Osteocyte (in vitro differentiated cells): ENCODE results near the gene SPATA31D4. TPM values are rescaled to one million over a fixed set of nuclear protein-coding genes. Genes with fewer than 3 reads are reported as not detected.
"Not testable (repeated sequence)": the region's sequence is repeated elsewhere in the genome, so short reads cannot be mapped to it uniquely, and the experiment has no call there.

Experiments used
- DNase-seq: peaks from one replicate; pipeline ENCODE4 v3.0.0; 2021; ENCODE audit warnings: mixed read lengths; ENCODE audit not compliant: unreplicated experiment; ENCODE audit errors: extremely low spot score
- H3K27ac Mint-ChIP-seq: one replicate; pipeline ENCODE4 v1.8.0; 2021; ENCODE audit warnings: mild to moderate bottlenecking, mixed read lengths; ENCODE audit not compliant: unreplicated experiment
- H3K27me3 Mint-ChIP-seq: one replicate; pipeline ENCODE4 v1.8.0; 2021; ENCODE audit warnings: mixed read lengths; ENCODE audit not compliant: unreplicated experiment
- H3K36me3 Mint-ChIP-seq: one replicate; pipeline ENCODE4 v1.8.0; 2021; ENCODE audit warnings: mixed read lengths; ENCODE audit not compliant: unreplicated experiment
- H3K4me1 Mint-ChIP-seq: one replicate; pipeline ENCODE4 v1.8.0; 2021; ENCODE audit warnings: mixed read lengths; ENCODE audit not compliant: unreplicated experiment
- H3K4me3 Mint-ChIP-seq: one replicate; pipeline ENCODE4 v1.8.0; 2021; ENCODE audit warnings: mild to moderate bottlenecking, moderate library complexity, mixed read lengths; ENCODE audit not compliant: unreplicated experiment
- H3K9me3 Mint-ChIP-seq: one replicate; pipeline ENCODE4 v1.8.0; 2021; ENCODE audit warnings: mixed read lengths; ENCODE audit not compliant: unreplicated experiment
- CTCF ChIP-seq: fragments of 200-600 bp; sonication (generic); IDR thresholded peaks from 2 replicates; pipeline ENCODE4 v1.5.0; 2021; ENCODE audit warnings: antibody characterized with exemption, mild to moderate bottlenecking, moderate library complexity
- total RNA-seq: library from RNA; stranded (reverse); gene quantifications from 2 replicates; pipeline ENCODE4 v1.2.1, GENCODE V29; 2021

SPATA31D4 gene
- total RNA-seq, 1 donor from 2014 or later, result not detected

GRCh38 chr9:81902196-81902595, 26.0 kb upstream of the SPATA31D4 start:
- H3K9me3 Mint-ChIP-seq, result peaks cover 4% of the 10 kb centered on the region
- H3K4me3 Mint-ChIP-seq, result no peak overlapping the region
- H3K36me3 Mint-ChIP-seq, result no peaks in the 10 kb centered on the region
- H3K27me3 Mint-ChIP-seq, result no peaks in the 10 kb centered on the region
- no peak for DNase-seq
- H3K27ac Mint-ChIP-seq, result no peak overlapping the region
- H3K4me1 Mint-ChIP-seq, result peaks cover 13% of the 10 kb centered on the region
- no peak for TF ChIP-seq CTCF

DNA sequence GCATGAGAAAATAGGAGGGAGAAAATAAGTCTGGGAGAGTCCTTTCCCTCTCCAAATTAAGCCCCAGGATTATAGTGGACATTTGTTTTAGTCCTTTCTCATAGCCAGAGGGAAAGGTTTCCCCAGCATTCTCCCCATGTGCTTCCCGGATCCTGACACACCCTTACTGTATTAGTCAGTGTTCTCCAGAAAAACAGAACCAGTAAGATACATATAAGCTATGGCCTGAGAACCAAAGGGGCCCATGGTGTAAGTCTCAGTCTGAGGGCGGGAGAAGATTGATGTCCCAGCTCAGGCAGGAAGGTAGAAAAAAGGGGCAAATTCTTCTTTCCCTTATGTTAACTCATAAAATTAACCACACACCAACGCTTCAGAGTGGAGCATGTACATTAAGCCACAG, 25.6 kb upstream of the SPATA31D4 start:
- Mint-ChIP-seq H3K4me3 (no peak overlapping the region), H3K27ac (no peak overlapping the region), H3K4me1 (peaks cover 13% of the 10 kb centered on the region), H3K36me3 (no peaks in the 10 kb centered on the region), H3K9me3 (peaks cover 4% of the 10 kb centered on the region), H3K27me3 (no peaks in the 10 kb centered on the region)
- TF ChIP-seq CTCF, result no peak
- no peak for DNase-seq

DNA sequence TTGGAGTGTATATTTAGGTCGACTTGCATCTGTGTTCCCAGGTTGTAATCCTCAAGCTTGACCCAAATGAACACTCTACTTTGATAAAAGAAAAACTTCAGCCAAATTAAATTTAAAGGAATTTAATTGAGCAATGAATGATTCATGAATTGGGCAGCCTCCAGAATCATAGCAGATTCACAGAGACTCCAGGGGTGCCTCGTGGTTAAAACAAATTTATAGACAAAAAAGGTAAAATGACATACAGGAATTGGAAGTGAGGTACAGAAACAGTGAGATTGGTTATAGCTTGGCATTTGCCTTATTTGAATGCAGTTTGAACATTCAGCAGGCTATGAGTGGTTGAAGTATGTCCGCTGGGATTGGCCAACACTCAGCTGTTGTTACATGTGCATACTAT, 21.6 kb upstream of the SPATA31D4 start:
- Mint-ChIP-seq H3K36me3 (no peaks in the 10 kb centered on the region), H3K4me3 (no peak overlapping the region), H3K9me3 (peaks cover 4% of the 10 kb centered on the region), H3K4me1 (peaks cover 9% of the 10 kb centered on the region), H3K27me3 (no peaks in the 10 kb centered on the region), H3K27ac (no peak overlapping the region)
- no peak for DNase-seq
- TF ChIP-seq CTCF, result no peak

- H3K4me1 Mint-ChIP-seq, result no peaks in the 10 kb centered on the region
- no peak overlapping the region for H3K27ac Mint-ChIP-seq
- H3K9me3 Mint-ChIP-seq, result no peaks in the 10 kb centered on the region
- no peak for TF ChIP-seq CTCF
- H3K27me3 Mint-ChIP-seq, result no peaks in the 10 kb centered on the region
- no peak overlapping the region for H3K4me3 Mint-ChIP-seq
- no peak for DNase-seq
- H3K36me3 Mint-ChIP-seq, result no peaks in the 10 kb centered on the region
These were observed 16.1 kb upstream of the SPATA31D4 start for GRCh38 chr9:81912135-81912534.

GRCh38 chr9:81915801-81916505, 12.3 kb upstream of the SPATA31D4 start:
- Mint-ChIP-seq H3K9me3 (no peaks in the 10 kb centered on the region), H3K27ac (no peak overlapping the region), H3K4me3 (no peak overlapping the region), H3K4me1 (no peaks in the 10 kb centered on the region), H3K27me3 (no peaks in the 10 kb centered on the region), H3K36me3 (no peaks in the 10 kb centered on the region)
- DNase-seq, result no peak
- TF ChIP-seq CTCF, result no peak

- not testable (repeated sequence) for H3K27ac Mint-ChIP-seq, H3K9me3 Mint-ChIP-seq, H3K36me3 Mint-ChIP-seq, H3K4me1 Mint-ChIP-seq, H3K4me3 Mint-ChIP-seq, DNase-seq, H3K27me3 Mint-ChIP-seq
These were observed 9.7 kb upstream of the SPATA31D4 start for GRCh38 chr9:81918507-81918906.

GRCh38 chr9:81930147-81930546, 1.9 kb downstream of the SPATA31D4 start:
- H3K27ac Mint-ChIP-seq, DNase-seq, H3K27me3 Mint-ChIP-seq, H3K4me3 Mint-ChIP-seq, H3K9me3 Mint-ChIP-seq, H3K4me1 Mint-ChIP-seq, H3K36me3 Mint-ChIP-seq: not testable (repeated sequence)

- H3K4me3 Mint-ChIP-seq, H3K36me3 Mint-ChIP-seq, H3K4me1 Mint-ChIP-seq, H3K27me3 Mint-ChIP-seq, H3K9me3 Mint-ChIP-seq, DNase-seq, H3K27ac Mint-ChIP-seq: not testable (repeated sequence)
These were observed 5.3 kb downstream of the SPATA31D4 start for GRCh38 chr9:81933547-81933946.
